LNCaP clone FGC (cell line): ENCODE measurements around the gene CHST13.

Source experiments
- DNase-seq: peaks from one replicate; pipeline ENCODE4 v3.0.0-alpha.2; 2011; ENCODE audit warnings: low read depth
- H3K4me3 ChIP-seq: 2 replicates; pipeline ENCODE4 v1.5.1; 2011; ENCODE audit warnings: mild to moderate bottlenecking, low read depth, low read length, control low read depth
- CTCF ChIP-seq: IDR thresholded peaks from 2 replicates; pipeline ENCODE4 v1.5.1; 2012; ENCODE audit warnings: mild to moderate bottlenecking; ENCODE audit not compliant: control insufficient read depth, insufficient read depth; ENCODE audit errors: extremely low read depth

The CHST13 gene

GRCh38 chr3:126488185-126488584, 35.8 kb upstream of the CHST13 start:
- DNase-seq = no peak
- H3K4me3 ChIP-seq = no peak overlapping the region
- TF ChIP-seq CTCF = 0 out of 2 replicates have a peak, but pooled peaks have one; percentile 6

DNA sequence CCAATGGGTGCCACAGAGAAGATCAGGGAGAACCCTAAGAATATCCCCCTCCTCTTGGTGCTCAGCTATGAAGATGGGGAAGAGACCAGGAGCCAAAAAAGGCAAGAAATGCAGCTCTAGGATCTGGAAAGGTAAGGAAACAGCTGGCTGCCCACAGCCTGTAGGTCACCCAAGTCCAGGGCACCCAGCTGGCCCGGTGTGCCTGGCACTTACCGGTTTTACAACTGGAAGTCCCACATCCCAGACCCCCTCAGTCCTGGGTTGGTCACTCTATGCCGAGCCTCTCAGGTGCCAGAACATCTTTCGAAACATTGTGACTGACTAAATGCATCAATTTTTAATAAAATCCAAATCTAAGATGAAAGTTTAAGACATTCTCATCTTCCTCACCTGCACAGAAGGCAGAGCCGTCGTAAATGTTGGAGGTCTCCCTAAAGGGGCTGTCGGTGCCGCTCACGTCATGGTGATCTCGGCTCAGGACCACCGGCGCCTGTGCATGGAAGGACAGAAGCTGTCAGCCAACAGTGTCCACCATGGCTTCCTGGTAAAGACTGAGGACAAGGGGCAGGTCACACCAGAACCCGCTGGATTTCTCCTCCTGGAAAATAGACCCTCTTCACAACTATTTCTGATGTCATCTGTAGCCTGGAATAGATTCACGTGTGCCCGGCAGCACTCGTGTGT, 34.9 kb upstream of the CHST13 start:
- no peak for DNase-seq
- no peak overlapping the region for H3K4me3 ChIP-seq
- TF ChIP-seq CTCF = no peak

GRCh38 chr3:126490619-126491018, 33.3 kb upstream of the CHST13 start:
- TF ChIP-seq CTCF = peak; percentile 36
- no peak overlapping the region for H3K4me3 ChIP-seq
- DNase-seq = no peak

GRCh38 chr3:126491221-126492013, 32.5 kb upstream of the CHST13 start:
- DNase-seq = no peak
- TF ChIP-seq CTCF = no peak
- no peak overlapping the region for H3K4me3 ChIP-seq

GRCh38 chr3:126493051-126493450, 30.9 kb upstream of the CHST13 start:
- no peak for TF ChIP-seq CTCF

GRCh38 chr3:126493739-126494138, 30.2 kb upstream of the CHST13 start:
- no peak for DNase-seq
- no peak overlapping the region for H3K4me3 ChIP-seq
- TF ChIP-seq CTCF = no peak

More at GRCh38 chr3:126493051-126493450, 30.9 kb upstream of the CHST13 start:
- no peak overlapping the region for H3K4me3 ChIP-seq
- DNase-seq = no peak
